NB4 (cell line): ENCODE measurements around the gene MYRF.
A peak's percentile ranks its signal among the peaks of the same experiment; 100 is the strongest.

ENCODE experiments used
- DNase-seq: peaks from one replicate; pipeline ENCODE4 v3.0.0; 2010; ENCODE audit warnings: low read depth
- H3K4me3 ChIP-seq: one replicate; pipeline ENCODE4 v1.5.1; 2011; ENCODE audit warnings: mild to moderate bottlenecking, low read depth, low read length, moderate library complexity
- CTCF ChIP-seq: IDR thresholded peaks from one replicate; pipeline ENCODE4 v1.5.1; 2012; ENCODE audit warnings: low read depth, low read length
- MYC ChIP-seq: IDR thresholded peaks from 2 replicates; pipeline ENCODE4 v1.6.1; 2011; ENCODE audit warnings: low read depth, low read length
- POLR2A ChIP-seq: IDR thresholded peaks from 2 replicates; pipeline ENCODE4 v1.6.1; 2011; ENCODE audit warnings: mild to moderate bottlenecking; ENCODE audit not compliant: insufficient read length; ENCODE audit errors: extremely low read depth
- TF ChIP-seq, protein P1 (sequence below): IDR thresholded peaks from 2 replicates; pipeline ENCODE4 v1.6.1; 2011; ENCODE audit warnings: low read depth, low read length

The MYRF gene

DNA sequence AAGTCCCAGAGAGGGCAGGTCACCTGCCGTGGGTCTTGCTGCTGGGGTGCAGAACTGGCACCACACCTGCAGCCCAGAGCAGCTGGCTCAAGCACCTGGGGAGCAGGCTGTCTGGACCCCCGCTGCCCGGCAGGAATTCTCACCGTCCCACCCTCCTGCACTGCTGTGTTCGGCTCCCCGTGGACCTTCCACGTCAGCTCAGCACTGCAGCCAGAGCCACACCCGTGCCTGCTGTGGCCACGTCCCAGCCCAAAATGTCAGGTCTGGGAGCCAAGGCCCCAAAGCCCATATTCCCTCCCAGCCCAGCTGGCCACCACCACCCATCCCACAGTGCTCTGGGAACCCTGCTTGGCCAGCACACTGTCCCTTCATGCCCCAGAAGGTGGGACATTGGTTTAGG, 28.0 kb upstream of the MYRF start:
- no peak overlapping the region for H3K4me3 ChIP-seq
- TF ChIP-seq POLR2A, result no peak
- TF ChIP-seq, protein P1, sequence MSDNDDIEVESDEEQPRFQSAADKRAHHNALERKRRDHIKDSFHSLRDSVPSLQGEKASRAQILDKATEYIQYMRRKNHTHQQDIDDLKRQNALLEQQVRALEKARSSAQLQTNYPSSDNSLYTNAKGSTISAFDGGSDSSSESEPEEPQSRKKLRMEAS, result no peak
- no peak for TF ChIP-seq CTCF
- TF ChIP-seq MYC, result no peak

DNA sequence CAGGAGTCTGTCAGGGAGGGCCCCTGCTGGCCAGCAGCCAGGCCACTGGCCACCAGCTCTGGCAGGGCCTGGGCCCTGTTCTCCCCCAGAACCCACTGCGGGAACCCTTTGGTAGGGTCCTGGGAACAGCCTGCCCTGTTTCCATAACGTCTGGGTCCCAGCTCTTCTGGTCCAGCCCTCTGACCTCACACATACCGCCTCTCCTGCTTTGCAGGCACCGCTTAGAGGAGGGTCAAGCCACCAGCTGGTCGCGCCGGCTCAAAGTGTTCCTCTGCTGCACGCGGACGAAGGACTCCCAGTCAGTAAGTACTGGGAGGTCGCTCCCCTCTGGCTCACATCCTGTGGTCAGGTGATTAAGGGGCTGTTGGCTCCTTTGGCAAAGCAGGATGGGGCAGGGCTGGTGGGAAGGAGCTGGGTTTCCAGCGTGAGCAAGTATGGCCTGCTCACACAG, 26.6 kb upstream of the MYRF start:
- H3K4me3 ChIP-seq, result no peak overlapping the region
- no peak for DNase-seq
- TF ChIP-seq POLR2A, result no peak
- TF ChIP-seq, protein P1, result no peak
- TF ChIP-seq CTCF, result no peak
- TF ChIP-seq MYC, result no peak

More for the DNA sequence above, 28.0 kb upstream of the MYRF start:
- DNase-seq, result no peak

DNA sequence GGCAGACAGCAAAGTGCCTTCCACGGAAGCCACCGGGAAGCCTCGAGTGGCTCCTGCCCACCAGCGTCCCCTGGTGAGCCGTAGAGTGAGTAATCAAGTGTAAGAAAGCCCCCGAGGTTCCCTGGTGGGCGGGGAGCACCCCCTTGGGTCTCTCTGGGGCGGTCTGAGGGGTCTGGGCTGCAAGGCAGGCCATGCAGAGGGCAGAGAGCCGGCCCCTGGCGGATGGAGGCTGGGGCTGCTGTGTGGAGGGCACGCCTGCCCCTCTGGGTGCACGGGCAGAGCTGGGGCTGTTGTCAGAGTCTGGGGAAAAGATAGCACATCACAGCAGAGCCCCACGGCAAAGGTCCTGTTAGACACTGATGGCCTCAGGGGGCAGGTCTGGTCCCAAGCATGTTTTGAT, 25.7 kb upstream of the MYRF start:
- TF ChIP-seq, protein P1, result no peak
- TF ChIP-seq CTCF, result no peak
- no peak for TF ChIP-seq POLR2A
- TF ChIP-seq MYC, result no peak
- DNase-seq, result no peak
- H3K4me3 ChIP-seq, result no peak overlapping the region

- no peak overlapping the region for H3K4me3 ChIP-seq
- TF ChIP-seq CTCF, result no peak
- no peak for TF ChIP-seq POLR2A
- TF ChIP-seq, protein P1, result no peak
- DNase-seq, result no peak
Observed at GRCh38 chr11:61727401-61727811, 25.0 kb upstream of the MYRF start.

GRCh38 chr11:61728066-61728939, 24.1 kb upstream of the MYRF start:
- TF ChIP-seq, protein P1, result no peak
- TF ChIP-seq CTCF (no peak), POLR2A (no peak), MYC (no peak)
- DNase-seq, result no peak
- no peak overlapping the region for H3K4me3 ChIP-seq

DNA sequence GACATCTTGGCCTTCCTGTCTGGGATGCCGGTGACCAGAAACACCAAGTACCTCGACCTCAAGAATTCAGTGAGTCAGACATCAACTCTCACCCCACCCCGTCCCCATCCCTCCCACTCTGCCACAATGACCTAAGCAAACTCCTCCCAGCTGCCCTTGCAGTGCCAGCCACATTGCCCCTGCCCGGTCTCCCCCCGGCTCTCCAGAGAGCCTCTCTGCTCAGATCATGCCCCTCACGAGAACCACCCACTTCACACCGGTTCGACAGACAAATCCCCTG, 23.6 kb upstream of the MYRF start:
- H3K4me3 ChIP-seq, result no peak overlapping the region
- peak; percentile 47 for DNase-seq
- TF ChIP-seq, protein P1, result no peak
